Measurements from ENCODE around the gene PCGF2. TPM values are rescaled to one million over a fixed set of nuclear protein-coding genes. Genes with fewer than 3 reads are reported as not detected.

Gene PCGF2
- total RNA-seq, 1 donor from 2014 or later: 40.7 TPM

- DNase-seq (ENCODE audit: low spot score): no peak
Measured at GRCh38 chr17:38719943-38720641, 28.0 kb downstream of the PCGF2 start.

- DNase-seq (ENCODE audit: low spot score): no peak
Measured at GRCh38 chr17:38719289-38719942, 28.7 kb downstream of the PCGF2 start.

- DNase-seq (ENCODE audit: low spot score): no peak
Measured at GRCh38 chr17:38717139-38717745, 30.9 kb downstream of the PCGF2 start.

- no peak for DNase-seq (ENCODE audit: low spot score)
Measured at GRCh38 chr17:38716368-38717005, 31.6 kb downstream of the PCGF2 start.

GRCh38 chr17:38715216-38715943 is 32.8 kb downstream of the PCGF2 start:
- DNase-seq (ENCODE audit: low spot score): no peak

GRCh38 chr17:38713456-38714075 is 34.6 kb downstream of the PCGF2 start:
- DNase-seq (ENCODE audit: low spot score): no peak

GRCh38 chr17:38712593-38712992 is 35.5 kb downstream of the PCGF2 start:
- DNase-seq (ENCODE audit: low spot score): no peak

- DNase-seq (ENCODE audit: low spot score): no peak
Measured at GRCh38 chr17:38711792-38712571, 36.2 kb downstream of the PCGF2 start.

- DNase-seq (ENCODE audit: low spot score): no peak
Measured at GRCh38 chr17:38710985-38711384, 37.2 kb downstream of the PCGF2 start.

GRCh38 chr17:38710604-38710962 is 37.6 kb downstream of the PCGF2 start:
- DNase-seq (ENCODE audit: low spot score): no peak

- no peak for DNase-seq (ENCODE audit: low spot score)
Measured at GRCh38 chr17:38709864-38710603, 38.1 kb downstream of the PCGF2 start.

GRCh38 chr17:38709104-38709820 is 38.9 kb downstream of the PCGF2 start:
- no peak for DNase-seq (ENCODE audit: low spot score)

GRCh38 chr17:38707678-38708351 is 40.3 kb downstream of the PCGF2 start:
- DNase-seq (ENCODE audit: low spot score): no peak

- no peak for DNase-seq (ENCODE audit: low spot score)
Measured at GRCh38 chr17:38706505-38707216, 41.5 kb downstream of the PCGF2 start.

- no peak for DNase-seq (ENCODE audit: low spot score)
Measured at GRCh38 chr17:38705803-38706504, 42.2 kb downstream of the PCGF2 start.

GRCh38 chr17:38705523-38705802 is 42.7 kb downstream of the PCGF2 start:
- DNase-seq (ENCODE audit: low spot score): no peak
